H9 (cell line): ENCODE measurements around the gene GABRB2. TPM values are rescaled to one million over a fixed set of nuclear protein-coding genes. Genes with fewer than 3 reads are reported as not detected.

ENCODE experiments used
- DNase-seq: peaks from one replicate; pipeline ENCODE4 v3.0.0-alpha.2; 2017
- H2AFZ ChIP-seq: one replicate; pipeline ENCODE4 v1.6.1; 2013; ENCODE audit warnings: mild to moderate bottlenecking, low read length, control low read depth, moderate library complexity
- H2AK5ac ChIP-seq: 2 replicates; pipeline ENCODE4 v1.6.1; 2013; ENCODE audit warnings: low read length, control low read depth, mixed read lengths; ENCODE audit not compliant: insufficient read length
- H2BK120ac ChIP-seq: one replicate; pipeline ENCODE4 v1.6.1; 2013; ENCODE audit warnings: low read depth, mild to moderate bottlenecking, low read length, control low read depth, inconsistent platforms; ENCODE audit not compliant: poor library complexity, severe bottlenecking
- H2BK12ac ChIP-seq: 2 replicates; pipeline ENCODE4 v1.6.1; 2013; ENCODE audit warnings: low read length, control low read depth, mixed read lengths, low read depth; ENCODE audit not compliant: insufficient read length
- H2BK15ac ChIP-seq: 2 replicates; pipeline ENCODE4 v1.6.1; 2013; ENCODE audit warnings: low read depth, low read length, control low read depth
- H2BK20ac ChIP-seq: one replicate; pipeline ENCODE4 v1.6.1; 2013; ENCODE audit warnings: low read depth, mild to moderate bottlenecking, low read length, control low read depth, inconsistent platforms; ENCODE audit not compliant: poor library complexity, severe bottlenecking
- H2BK5ac ChIP-seq: 2 replicates; pipeline ENCODE4 v1.6.1; 2013; ENCODE audit warnings: low read length, control low read depth, mixed read lengths; ENCODE audit not compliant: insufficient read length
- H3K14ac ChIP-seq: 2 replicates; pipeline ENCODE4 v1.6.1; 2013; ENCODE audit warnings: low read length, control low read depth; ENCODE audit not compliant: insufficient read depth
- H3K18ac ChIP-seq: 2 replicates; pipeline ENCODE4 v1.6.1; 2013; ENCODE audit warnings: low read depth, mild to moderate bottlenecking, mixed read lengths, low read length, control low read depth; ENCODE audit not compliant: insufficient read length
- H3K23ac ChIP-seq: 2 replicates; pipeline ENCODE4 v1.6.1; 2013; ENCODE audit warnings: low read length, control low read depth, mixed read lengths, low read depth; ENCODE audit not compliant: insufficient read length
- H3K23me2 ChIP-seq: 2 replicates; pipeline ENCODE4 v1.6.1; 2013; ENCODE audit warnings: low read depth, mild to moderate bottlenecking, mixed read lengths, low read length, control low read depth; ENCODE audit not compliant: insufficient read length, poor library complexity, severe bottlenecking
- H3K27ac ChIP-seq: 2 replicates; pipeline ENCODE4 v1.5.1; 2013; ENCODE audit warnings: low read length, control low read depth, mixed read lengths, low read depth; ENCODE audit not compliant: insufficient read length
- H3K27me3 ChIP-seq: 2 replicates; pipeline ENCODE4 v1.6.1; 2013; ENCODE audit warnings: low read length, control low read depth, inconsistent platforms; ENCODE audit not compliant: insufficient read depth
- H3K4ac ChIP-seq: 2 replicates; pipeline ENCODE4 v1.6.1; 2013; ENCODE audit warnings: low read depth, mild to moderate bottlenecking, control low read depth, inconsistent platforms, low read length, moderate library complexity
- H3K4me1 ChIP-seq: 2 replicates; pipeline ENCODE4 v1.6.1; 2013; ENCODE audit warnings: low read length, control low read depth, inconsistent platforms; ENCODE audit not compliant: insufficient read depth
- H3K4me2 ChIP-seq: 2 replicates; pipeline ENCODE4 v1.6.1; 2013; ENCODE audit warnings: low read length, control low read depth, mixed read lengths; ENCODE audit not compliant: insufficient read length, insufficient read depth
- H3K56ac ChIP-seq: 2 replicates; pipeline ENCODE4 v1.6.1; 2013; ENCODE audit warnings: low read depth, mild to moderate bottlenecking, mixed read lengths, low read length, control low read depth; ENCODE audit not compliant: insufficient read length
- H3K79me1 ChIP-seq: 2 replicates; pipeline ENCODE4 v1.6.1; 2013; ENCODE audit warnings: low read depth, mild to moderate bottlenecking, moderate library complexity, low read length, control low read depth, inconsistent platforms; ENCODE audit not compliant: insufficient read depth, poor library complexity, severe bottlenecking
- H3K79me2 ChIP-seq: 2 replicates; pipeline ENCODE4 v1.6.1; 2013; ENCODE audit warnings: low read length, control low read depth, inconsistent platforms; ENCODE audit not compliant: insufficient read depth
- H3K9ac ChIP-seq: 2 replicates; pipeline ENCODE4 v1.6.1; 2013; ENCODE audit warnings: low read length, control low read depth, mixed read lengths; ENCODE audit not compliant: insufficient read length; ENCODE audit errors: extremely low read depth
- H3K9me3 ChIP-seq: one replicate; pipeline ENCODE4 v1.6.1; 2013; ENCODE audit warnings: low read depth, low read length, inconsistent platforms; ENCODE audit not compliant: control insufficient read depth
- H3T11ph ChIP-seq: one replicate; pipeline ENCODE4 v1.6.1; 2013; ENCODE audit warnings: mild to moderate bottlenecking, low read length, control low read depth, inconsistent platforms
- H4K20me1 ChIP-seq: one replicate; pipeline ENCODE4 v1.6.1; 2013; ENCODE audit not compliant: control insufficient read depth, insufficient read length, insufficient read depth
- H4K5ac ChIP-seq: 2 replicates; pipeline ENCODE4 v1.6.1; 2013; ENCODE audit warnings: low read depth, mild to moderate bottlenecking, mixed read lengths, low read length, control low read depth; ENCODE audit not compliant: insufficient read length
- H4K8ac ChIP-seq: replicated peaks from 2 replicates; pipeline ENCODE4 v1.6.1; 2013; ENCODE audit warnings: low read length, control low read depth, mixed read lengths, low read depth; ENCODE audit not compliant: insufficient read length
- H4K91ac ChIP-seq: 2 replicates; pipeline ENCODE4 v1.6.1; 2013; ENCODE audit warnings: low read depth, mild to moderate bottlenecking, moderate library complexity, mixed read lengths, low read length, control low read depth; ENCODE audit not compliant: insufficient read length
- H3K27ac Mint-ChIP-seq, 3 experiments: 2 replicates in 2 of 3; 3 replicates in 1 of 3; pipeline ENCODE4 v1.8.0; 2020 to 2021; ENCODE audit warnings: mixed read lengths in 3 of 3, mild to moderate bottlenecking in 1 of 3, moderate library complexity in 1 of 3
- H3K27me3 Mint-ChIP-seq: 2 replicates; pipeline ENCODE4 v1.8.0; 2021; ENCODE audit warnings: low read depth, mild to moderate bottlenecking, moderate library complexity, mixed read lengths
- H3K36me3 Mint-ChIP-seq, 3 experiments: 2 replicates in 2 of 3; 3 replicates in 1 of 3; pipeline ENCODE4 v1.8.0; 2020 to 2021; ENCODE audit warnings: low read depth in 3 of 3, mixed read lengths in 3 of 3; ENCODE audit not compliant: insufficient read depth in 1 of 3
- H3K4me1 Mint-ChIP-seq, 2 experiments: 2 replicates each; pipeline ENCODE4 v1.8.0; 2020; ENCODE audit warnings: mixed read lengths in 2 of 2
- H3K4me3 Mint-ChIP-seq, 2 experiments: 2 replicates in 1 of 2; 3 replicates in 1 of 2; pipeline ENCODE4 v1.8.0; 2020 to 2021; ENCODE audit warnings: mild to moderate bottlenecking in 2 of 2, mixed read lengths in 2 of 2, moderate library complexity in 1 of 2
- H3K9me3 Mint-ChIP-seq, 2 experiments: 2 replicates in 1 of 2; 3 replicates in 1 of 2; pipeline ENCODE4 v1.8.0; 2020; ENCODE audit warnings: mild to moderate bottlenecking in 2 of 2, mixed read lengths in 2 of 2, moderate library complexity in 1 of 2
- WGBS: extraction: QIAGEN DNeasy Blood & Tissue Kit; methylation state at CpG from one replicate; pipeline ENCODE4 v1.1.7; 2013; ENCODE audit warnings: missing lambda C conversion rate, low lambda C conversion rate, mixed read lengths; ENCODE audit not compliant: insufficient read length; ENCODE audit errors: extremely low coverage; 5-methylcytosine and 5-hydroxymethylcytosine counted together
- total RNA-seq: library from RNA; stranded (reverse); gene quantifications from 2 replicates; pipeline ENCODE4 v1.2.1, GENCODE V29; 2021
- TF ChIP-seq, protein P1 (sequence below): fragments of 200-600 bp; sonication (generic); conservative IDR thresholded peaks from 3 replicates; pipeline ENCODE4 v1.8.0; 2021; ENCODE audit warnings: antibody characterized with exemption, mild to moderate bottlenecking

GABRB2 gene
- total RNA-seq, 1 experiment from 2014 or later = 0.20 TPM

DNA sequence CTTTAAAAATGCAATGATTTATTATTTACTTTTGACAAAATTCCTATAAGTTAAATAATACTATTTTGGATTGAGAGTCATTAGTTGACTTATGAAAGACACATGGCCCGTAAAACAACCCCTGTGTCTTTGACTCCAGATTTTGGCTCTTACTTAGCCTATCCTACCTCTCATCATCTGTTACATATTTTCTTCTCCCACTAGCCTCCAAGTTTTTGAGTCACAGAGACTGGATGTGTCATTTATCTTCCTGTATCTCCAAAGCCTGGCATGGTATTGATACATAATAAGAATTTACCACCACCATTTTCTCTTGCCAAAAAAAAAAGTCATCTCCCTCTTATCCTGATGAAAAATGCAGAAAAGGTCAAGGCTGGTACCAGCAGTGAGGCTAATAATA lies 99.9 kb downstream of the GABRB2 start:
- Histone ChIP-seq H4K91ac (no peak overlapping the region), H4K20me1 (no peaks in the 10 kb centered on the region), H2BK12ac (no peak overlapping the region), H2BK120ac (no peak overlapping the region), H3K27me3 (no peaks in the 10 kb centered on the region), H4K8ac (no peak overlapping the region), H3K4me2 (no peak overlapping the region), H2BK5ac (no peak overlapping the region), H2BK20ac (no peak overlapping the region), H3K79me1 (no peaks in the 10 kb centered on the region), H3K9me3 (no peaks in the 10 kb centered on the region), H3K18ac (no peak overlapping the region), H3K23ac (no peak overlapping the region), H3K4me1 (no peaks in the 10 kb centered on the region), H3K23me2 (no peaks in the 10 kb centered on the region), H3K4ac (no peak overlapping the region), H3K79me2 (no peaks in the 10 kb centered on the region), H3K9ac (no peak overlapping the region), H2AFZ (no peak overlapping the region), H3K14ac (no peak overlapping the region), H2AK5ac (no peak overlapping the region), H3K56ac (no peak overlapping the region), H3K27ac (no peak overlapping the region), H3T11ph (no peak overlapping the region), H2BK15ac (no peak overlapping the region), H4K5ac (no peak overlapping the region)
- no peaks in the 10 kb centered on the region for H3K27me3 Mint-ChIP-seq
- no CpG with 5 or more reads among the region's 1 CpG for WGBS
- TF ChIP-seq, protein P1, sequence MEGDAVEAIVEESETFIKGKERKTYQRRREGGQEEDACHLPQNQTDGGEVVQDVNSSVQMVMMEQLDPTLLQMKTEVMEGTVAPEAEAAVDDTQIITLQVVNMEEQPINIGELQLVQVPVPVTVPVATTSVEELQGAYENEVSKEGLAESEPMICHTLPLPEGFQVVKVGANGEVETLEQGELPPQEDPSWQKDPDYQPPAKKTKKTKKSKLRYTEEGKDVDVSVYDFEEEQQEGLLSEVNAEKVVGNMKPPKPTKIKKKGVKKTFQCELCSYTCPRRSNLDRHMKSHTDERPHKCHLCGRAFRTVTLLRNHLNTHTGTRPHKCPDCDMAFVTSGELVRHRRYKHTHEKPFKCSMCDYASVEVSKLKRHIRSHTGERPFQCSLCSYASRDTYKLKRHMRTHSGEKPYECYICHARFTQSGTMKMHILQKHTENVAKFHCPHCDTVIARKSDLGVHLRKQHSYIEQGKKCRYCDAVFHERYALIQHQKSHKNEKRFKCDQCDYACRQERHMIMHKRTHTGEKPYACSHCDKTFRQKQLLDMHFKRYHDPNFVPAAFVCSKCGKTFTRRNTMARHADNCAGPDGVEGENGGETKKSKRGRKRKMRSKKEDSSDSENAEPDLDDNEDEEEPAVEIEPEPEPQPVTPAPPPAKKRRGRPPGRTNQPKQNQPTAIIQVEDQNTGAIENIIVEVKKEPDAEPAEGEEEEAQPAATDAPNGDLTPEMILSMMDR = no peak
- no peak for DNase-seq
- H3K4me1 Mint-ChIP-seq = peaks cover 5% of the 10 kb centered on the region in 2 experiments
- H3K4me3 Mint-ChIP-seq = no peak overlapping the region
- H3K9me3 Mint-ChIP-seq = no peaks in the 10 kb centered on the region; a peak in 1 of 5 replicates
- H3K36me3 Mint-ChIP-seq = no peaks in the 10 kb centered on the region
- H3K27ac Mint-ChIP-seq = no peak overlapping the region
